K562 (cell line): Measurements from ENCODE around the gene PCBD1.

Source experiments
- CBX2 ChIP-seq: fragments of 200-600 bp; sonication (generic); IDR thresholded peaks from one replicate; pipeline ENCODE4 v1.6.1; 2012; ENCODE audit warnings: mild to moderate bottlenecking, low read length, inconsistent platforms; ENCODE audit not compliant: insufficient read depth, poor library complexity, severe bottlenecking
- SMAD3 ChIP-seq: fragments of 450-650 bp; formaldehyde crosslinking; conservative IDR thresholded peaks from 2 replicates; pipeline ENCODE4 v1.4.0; 2020; ENCODE audit warnings: mild to moderate bottlenecking
- SMARCE1 ChIP-seq: fragments of 450-650 bp; IDR thresholded peaks from 2 replicates; pipeline ENCODE4 v1.7.1; 2016; ENCODE audit warnings: mild to moderate bottlenecking
- TEAD2 ChIP-seq: fragments of 450-650 bp; IDR thresholded peaks from 2 replicates; pipeline ENCODE4 v1.6.1; 2016; ENCODE audit warnings: missing genetic modification characterization, control low read depth, missing compliant biosample characterization
- U2AF2 ChIP-seq: fragments of 200-400 bp; formaldehyde crosslinking; optimal IDR thresholded peaks from 2 replicates; pipeline ENCODE3; 2017; ENCODE audit warnings: low read depth, mild to moderate bottlenecking, low read length

DNA sequence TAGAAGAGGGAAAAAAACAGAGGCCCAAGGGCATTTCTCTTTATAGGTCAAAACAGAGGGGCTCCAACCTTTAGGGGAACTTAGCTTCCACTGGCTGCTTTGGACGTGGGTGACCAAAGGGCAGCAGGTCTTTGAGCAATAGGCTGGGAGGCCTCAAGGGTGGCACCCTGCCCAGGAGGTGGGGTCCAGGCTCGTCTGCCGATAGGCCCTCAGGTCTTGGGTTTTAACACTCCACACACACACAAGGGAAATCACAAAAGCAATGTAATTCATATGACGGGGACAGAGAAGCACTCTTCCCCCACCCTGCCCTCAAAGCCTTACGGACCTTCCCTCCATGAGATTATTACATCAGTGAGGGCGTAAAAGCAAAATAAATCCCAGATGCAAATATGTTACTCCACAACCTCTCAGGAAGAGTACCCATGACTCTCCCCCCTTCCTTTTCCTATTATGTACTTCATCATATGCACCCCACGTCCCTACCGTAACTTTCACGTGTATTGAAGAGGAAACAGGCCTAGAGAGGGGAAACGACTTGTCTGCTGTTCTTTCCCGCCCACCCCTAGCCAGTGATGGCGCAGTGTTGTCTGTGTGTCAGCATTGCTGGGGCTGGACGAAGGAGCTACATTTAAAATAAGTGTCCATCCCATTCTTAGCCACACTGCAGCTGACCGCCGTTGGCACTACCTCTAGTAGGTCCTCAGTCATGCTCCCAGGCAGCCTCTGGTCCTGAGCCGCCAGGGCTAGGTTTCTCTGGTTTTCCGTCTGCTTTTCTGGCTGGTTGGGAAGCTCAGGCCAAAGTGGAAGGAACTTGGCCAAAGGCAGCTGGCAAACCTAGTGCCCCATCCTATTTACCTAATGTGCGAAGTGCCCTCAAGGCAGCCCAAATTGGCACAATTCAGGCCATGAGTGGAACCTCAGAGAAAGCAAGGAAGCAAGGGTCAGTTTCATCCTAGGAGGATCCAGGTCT is 2.1 kb downstream of the PCBD1 start:
- TF ChIP-seq CBX2: no peak
- no peak for TF ChIP-seq TEAD2 (tag)
- TF ChIP-seq U2AF2: no peak
- no peak for TF ChIP-seq SMARCE1
- TF ChIP-seq SMAD3: no peak
